Measurements from ENCODE around the gene TMEM255A.
"Not testable (repeated sequence)": the region's sequence is repeated elsewhere in the genome, so short reads cannot be mapped to it uniquely, and the experiment has no call there.

The TMEM255A gene

DNA sequence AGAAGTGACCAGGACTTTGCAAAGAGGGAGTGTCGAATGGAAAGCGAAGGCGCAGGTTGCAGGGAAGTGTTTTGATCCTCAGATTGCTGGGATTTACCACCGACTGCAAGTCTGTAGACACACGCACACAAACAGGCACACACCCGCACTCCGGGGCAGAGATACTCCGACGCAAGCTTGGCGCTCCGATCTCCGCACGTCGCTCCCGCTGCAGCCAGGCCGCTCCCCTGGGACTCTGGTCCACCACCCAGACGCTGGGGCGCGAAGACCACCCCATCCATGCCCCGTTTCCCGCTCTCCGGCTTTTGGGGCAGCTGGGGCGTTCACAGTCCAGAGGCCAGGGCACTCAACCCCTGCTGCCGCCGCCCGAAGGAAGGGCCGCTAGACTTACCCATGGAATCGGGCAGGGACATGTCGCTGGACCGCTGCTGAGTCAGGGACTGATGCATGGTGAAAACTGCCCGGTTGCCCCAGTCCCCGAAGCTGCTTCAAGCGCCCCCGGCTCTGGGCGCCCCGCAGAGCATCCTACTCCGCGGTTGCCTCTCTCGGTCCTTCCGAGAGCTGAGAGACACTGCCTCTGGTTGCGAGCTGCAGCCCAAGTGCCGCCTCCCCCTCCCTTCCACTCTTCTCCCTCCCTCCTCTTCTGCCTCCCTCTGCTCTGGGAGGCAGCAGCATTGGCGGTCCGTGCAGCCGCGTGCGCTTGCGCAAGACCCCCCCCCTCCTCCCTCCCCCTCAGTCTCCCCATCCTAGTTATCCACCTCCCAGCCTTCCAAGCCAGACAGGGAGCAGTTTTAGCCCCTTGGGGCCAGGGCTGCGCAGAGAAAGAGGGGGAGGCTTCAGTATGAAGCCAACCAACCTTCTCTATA lies at the start of gene TMEM255A:
Gene TMEM255A, minus strand, starts transcription at position 601 of the 866 bp plus-strand sequence. Its CDS starts 152 bp downstream, at position 449.
- DNase-seq (ENCODE audit: low read depth in 2 of 3, low spot score in 1 of 3) = no peak

DNA sequence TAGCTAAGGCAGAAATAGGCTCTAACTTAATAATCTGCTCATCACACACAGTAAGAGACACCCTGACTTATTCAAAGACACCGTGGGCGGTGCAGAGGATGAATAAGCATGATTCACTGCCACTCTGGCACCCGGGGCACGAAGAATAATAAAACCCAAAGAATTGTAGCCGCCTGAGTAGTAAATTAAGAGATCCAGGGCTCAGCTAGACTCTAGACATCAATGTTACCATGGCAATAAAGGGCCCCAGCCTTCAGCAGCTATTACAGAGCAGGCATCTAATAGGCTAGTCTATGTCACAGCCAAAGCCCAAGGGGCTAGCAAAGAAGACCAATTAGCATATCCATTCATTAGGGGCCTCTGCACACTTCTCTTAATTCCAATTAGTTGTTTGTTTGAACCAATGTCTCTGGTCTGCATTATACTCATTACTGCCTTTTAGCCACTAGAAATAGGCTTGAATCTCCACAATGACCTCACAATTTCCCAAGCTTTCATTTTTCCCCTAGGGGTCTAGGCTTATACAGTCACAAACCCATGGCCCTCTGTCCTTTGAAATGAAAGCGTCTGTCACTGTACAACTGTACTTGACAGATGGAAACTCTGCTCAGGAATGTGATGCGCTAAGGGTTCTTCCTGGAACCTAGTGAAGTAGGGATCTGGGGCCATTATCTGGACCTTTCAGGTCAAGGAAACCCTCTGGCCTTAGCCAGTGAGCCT lies 47.6 kb upstream of the TMEM255A start:
- DNase-seq (ENCODE audit: low read depth in 2 of 3, low spot score in 1 of 3) = peak; percentile 8 to 30 (median 26)

DNA sequence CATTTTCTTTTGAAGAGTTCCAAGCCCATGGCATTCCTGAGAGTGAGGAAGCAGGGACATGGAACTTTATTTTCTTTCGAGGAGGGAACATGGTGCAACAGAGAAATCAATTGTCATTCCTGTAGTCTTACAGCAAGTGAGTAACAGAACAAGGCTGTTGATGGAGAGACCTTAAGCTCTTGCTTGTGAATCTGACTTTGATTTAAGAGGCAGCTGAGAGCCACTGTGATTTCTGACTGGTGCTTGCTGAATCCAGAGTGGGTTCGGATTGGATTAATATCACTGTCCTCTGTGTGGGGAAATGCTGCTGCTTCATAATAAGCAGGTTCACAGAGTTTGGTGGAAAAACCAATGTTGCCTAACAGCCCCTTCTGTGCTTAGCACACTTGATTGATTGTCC lies 45.9 kb upstream of the TMEM255A start:
- no peak for DNase-seq (ENCODE audit: low read depth in 2 of 3, low spot score in 1 of 3)

DNA sequence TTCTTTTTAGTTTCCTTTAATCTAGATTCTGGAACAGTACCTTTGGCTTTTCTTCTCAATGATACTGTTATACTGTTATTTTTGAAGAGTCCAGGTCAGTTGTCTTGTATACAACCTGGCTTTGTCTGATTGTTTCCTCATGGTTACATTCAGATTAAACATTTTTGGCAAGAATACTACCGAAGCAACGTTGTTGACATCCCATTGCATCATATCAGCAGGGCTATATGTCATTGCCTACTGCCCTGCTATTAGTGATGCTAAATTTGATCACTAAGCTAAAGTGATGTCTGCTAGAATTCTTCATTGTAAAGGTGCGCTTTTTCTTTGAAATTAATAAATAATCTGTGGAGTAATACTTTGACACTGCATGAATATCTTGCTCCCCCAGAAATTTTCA lies 44.8 kb upstream of the TMEM255A start:
- DNase-seq (ENCODE audit: low read depth in 2 of 3, low spot score in 1 of 3) = no peak

DNA sequence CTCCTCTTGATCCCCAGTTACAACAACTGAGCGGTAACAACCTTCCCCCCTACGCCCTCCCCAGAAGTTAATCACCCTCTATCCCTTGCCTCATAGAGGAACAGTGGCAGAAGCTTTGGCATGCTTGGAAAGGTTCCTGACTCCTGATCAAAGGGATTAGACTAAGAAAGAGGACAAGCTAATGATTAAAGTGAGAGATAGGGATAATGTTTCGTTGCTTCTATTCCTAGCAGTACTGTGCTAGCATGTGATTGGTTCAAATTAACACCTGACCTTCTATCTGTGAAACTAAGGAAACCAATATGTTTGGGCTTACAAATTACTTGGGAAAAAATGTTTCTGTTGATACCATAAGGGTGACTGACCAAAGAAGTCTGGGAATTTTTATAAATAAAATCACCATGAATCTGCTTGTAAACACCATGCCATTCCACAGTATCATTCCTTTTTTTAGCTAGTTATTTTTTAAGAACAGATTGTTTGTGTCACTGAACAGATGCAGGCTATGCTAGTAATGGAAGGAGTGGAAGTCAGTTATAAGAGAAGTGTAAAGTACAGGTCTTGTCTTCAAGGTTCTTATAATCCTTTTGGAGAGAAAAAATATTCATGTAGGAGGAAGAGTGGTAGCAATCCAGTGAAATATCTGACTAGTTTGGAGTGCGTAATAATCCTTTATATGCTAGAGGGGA lies 39.3 kb upstream of the TMEM255A start:
- DNase-seq (ENCODE audit: low read depth in 2 of 3, low spot score in 1 of 3) = no peak

DNA sequence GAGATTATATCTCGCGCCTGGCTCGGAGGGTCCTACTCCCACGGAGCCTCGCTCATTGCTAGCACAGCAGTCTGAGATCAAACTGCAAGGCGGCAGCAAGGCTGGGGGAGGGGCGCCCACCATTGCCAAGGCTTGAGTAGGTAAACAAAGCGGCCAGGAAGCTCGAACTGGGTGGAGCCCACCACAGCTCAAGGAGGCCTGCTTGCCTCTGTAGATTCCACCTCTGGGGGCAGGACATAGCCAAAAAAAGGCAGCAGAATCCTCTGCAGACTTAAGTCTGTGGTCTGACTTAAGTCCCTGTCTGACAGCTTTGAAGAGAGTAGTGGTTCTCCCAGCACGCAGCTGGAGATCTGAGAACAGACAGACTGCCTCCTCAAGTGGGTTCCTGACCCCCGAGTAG lies 33.3 kb upstream of the TMEM255A start:
- DNase-seq (ENCODE audit: low read depth in 2 of 3, low spot score in 1 of 3) = not testable (repeated sequence)

DNA sequence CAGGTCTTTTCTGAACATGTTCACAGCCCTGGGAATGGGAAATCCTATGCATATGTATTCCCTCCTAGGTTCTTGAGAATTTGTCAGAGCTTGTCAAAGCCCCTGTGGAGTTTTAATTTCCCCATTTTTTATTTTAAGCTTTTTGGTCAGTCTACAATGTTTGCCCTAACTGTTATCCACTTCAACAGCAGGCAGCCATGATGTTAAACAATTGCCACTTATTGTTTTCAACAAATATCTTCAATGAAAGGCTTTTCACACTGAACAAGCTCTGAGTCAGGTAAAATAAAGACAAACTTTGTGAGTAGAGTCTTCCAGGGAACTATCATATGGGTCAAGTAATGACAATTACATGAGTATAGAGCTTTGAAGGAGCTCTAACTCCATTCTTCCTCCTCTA lies 25.6 kb upstream of the TMEM255A start:
- no peak for DNase-seq (ENCODE audit: low read depth in 2 of 3, low spot score in 1 of 3)

DNA sequence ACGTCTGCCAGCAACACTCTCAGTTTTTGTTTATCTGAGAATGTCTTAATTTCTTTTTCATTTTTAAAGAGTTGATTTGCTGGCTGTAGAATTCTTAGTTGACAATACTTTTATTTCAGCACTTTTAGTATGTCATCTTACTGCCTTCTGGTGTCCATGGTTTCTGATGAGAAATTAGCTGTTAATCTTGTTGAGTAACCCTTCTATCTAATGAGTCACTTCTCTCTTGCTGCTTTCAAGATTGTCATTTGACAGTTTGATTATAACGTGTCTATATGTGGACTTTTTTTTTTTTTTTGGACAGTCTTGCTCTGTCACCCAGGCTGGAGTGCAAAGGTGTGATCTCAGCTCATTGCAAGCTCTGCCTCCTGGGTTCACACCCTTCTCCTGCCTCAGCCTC lies 24.0 kb upstream of the TMEM255A start:
- no peak for DNase-seq (ENCODE audit: low read depth in 2 of 3, low spot score in 1 of 3)

DNA sequence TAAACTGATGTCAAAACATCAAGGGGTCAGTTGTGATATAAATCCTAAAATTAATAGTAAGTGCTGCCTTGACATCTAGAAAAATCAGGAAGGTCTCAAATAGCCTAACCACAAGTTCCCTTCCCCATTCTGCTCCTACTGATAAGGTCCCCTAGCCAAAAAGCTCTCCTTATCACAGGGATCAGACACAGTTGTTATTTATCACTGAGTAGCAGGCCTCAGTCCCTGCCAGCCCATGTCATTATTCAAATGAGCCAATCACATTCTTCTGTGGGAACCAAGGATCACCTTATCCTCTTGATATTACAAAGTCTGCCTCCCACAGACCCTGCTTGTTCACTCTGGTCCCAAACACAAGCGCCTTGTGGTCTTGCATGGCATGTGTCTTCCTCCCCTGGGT lies 23.3 kb upstream of the TMEM255A start:
- no peak for DNase-seq (ENCODE audit: low read depth in 2 of 3, low spot score in 1 of 3)

DNA sequence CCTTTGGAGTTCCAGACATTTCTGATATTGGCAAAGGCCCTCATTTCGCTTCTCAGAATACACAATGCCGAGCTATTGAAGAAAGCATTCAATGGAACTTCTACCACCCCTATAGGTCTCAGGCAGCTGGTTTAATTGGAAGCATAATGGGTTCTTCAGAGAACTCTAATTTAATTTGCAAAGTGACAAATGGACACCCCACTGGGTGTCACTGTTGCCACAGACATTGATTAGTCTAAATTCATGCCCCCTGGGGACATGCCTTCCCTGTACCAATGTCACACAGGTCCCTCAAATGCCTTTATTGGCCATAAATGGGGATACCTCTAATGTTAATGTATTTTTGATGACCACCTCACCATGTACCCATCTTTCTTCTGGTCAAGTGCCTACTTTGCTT lies 22.9 kb upstream of the TMEM255A start:
- no peak for DNase-seq (ENCODE audit: low read depth in 2 of 3, low spot score in 1 of 3)

DNA sequence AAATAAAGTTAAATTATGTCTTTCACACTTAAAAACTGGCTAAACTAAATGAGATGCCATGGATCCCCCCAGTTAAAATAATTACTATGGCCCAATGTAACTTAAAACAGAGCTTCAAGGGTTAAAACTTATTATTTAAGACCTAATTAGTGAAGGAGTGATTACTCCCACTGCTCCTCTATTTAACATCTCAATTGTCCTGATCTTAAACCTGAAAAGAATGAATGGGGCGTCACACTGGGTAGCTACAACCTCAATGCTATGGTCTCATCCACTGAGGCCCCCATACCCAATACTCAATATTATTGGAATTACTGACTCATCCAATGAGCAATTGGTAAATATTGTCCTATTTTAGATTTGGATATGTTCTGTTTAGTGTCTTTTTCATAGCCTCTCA lies 21.1 kb upstream of the TMEM255A start:
- DNase-seq (ENCODE audit: low read depth in 2 of 3, low spot score in 1 of 3) = no peak

DNA sequence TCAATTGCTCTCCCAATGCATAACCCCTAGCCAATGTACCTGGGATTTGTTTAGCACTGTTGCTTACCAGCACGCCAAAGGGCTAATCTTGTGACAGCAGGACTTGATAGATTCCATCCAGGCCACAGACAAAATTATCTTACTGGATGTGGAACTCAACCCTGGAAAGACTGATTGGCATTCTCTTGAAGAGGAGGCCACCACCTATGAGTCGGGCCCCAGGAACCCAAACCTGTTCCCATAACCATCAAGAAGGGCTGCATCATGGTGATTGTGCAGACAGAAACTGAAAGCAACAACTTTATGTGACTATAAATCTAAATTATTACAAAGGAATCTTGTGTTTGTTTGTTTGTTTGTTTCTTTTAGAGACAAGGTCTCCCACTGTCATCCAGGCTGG lies 19.9 kb upstream of the TMEM255A start:
- DNase-seq (ENCODE audit: low read depth in 2 of 3, low spot score in 1 of 3) = no peak

DNA sequence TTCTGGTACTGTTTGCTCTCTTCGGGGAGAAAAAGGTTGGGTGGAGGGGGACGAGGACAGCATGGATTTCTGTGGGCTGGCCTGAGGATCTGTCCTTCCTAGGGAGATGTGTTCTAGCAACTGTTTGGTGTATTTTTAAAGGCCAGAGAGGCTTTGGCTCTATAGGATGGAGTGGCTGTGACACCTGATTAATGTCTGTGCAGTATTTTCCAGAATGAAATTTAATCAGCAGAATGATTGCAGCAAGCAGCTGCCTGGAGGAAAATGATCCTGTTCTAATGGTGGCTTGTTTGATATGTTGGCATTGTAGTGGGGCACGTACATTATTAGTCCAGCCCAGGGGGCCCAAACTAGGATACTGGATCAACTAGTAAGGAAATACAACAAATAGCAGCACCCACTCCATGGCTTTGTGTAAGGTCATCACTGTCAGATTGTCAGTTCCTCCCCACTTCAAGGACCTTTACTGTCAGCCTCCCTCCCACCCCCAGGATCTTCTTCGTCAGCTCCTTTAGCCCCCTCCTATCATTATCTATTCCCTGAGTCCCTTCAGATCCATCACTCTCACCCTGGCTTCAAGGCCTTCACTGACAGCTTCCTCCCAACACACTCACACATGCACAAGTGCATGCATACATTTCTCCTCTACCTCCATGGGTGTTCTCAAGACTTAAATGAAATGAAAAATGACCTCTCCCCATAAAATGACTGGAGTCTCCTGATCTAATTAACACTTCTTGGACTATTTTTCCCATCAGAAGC lies 10.4 kb upstream of the TMEM255A start:
- DNase-seq (ENCODE audit: low read depth in 2 of 3, low spot score in 1 of 3) = no peak

DNA sequence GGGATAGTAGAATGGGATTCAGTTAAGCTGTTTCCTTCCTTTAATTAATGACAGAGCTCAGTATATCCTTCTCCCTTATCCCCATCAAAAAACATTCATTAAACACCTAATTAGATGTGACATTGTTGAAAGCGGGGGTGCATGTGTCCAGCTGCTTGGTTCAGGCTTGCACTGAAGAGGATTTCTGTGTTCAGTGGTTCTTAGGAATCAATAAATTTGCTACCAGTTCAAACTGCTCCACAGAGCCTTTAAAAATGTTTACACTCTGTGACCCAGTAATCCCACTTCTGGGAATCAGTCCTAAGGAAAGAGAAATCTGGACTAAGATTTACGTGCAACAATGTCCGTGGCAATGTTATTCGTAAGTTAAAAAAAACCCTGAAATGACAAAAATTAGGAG lies 7.2 kb upstream of the TMEM255A start:
- DNase-seq (ENCODE audit: low read depth in 2 of 3, low spot score in 1 of 3) = no peak

DNA sequence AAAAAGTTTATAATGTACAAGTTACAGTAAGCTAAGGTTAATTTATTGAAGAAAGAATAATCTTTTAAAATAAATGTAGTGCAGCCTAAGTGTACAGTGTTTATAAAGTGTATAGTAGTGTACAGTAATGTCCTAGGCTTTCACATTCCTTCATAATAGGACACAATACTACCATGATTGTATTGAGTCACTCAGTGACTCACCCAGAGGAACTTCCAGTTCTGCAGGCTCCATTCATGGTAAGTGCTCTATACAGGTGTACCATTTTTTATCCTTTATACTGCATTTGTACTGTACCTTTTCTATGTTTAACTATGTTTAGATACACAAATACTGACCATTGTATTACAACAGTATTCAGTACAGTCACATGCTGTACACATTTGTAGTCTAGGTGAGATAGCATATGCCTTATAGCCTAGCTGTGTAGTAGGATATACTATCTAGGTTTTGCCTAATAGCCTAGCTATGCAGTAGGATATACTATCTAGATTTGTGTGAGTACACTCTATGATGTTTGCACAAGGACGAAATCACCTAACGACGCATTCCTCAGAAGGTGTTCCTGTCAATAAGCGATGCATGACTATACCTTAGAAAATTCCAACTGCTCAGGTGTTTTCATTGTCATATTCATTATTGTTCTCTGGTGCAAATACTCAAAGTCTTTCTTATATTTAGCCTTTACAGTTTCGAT lies 5.5 kb upstream of the TMEM255A start:
- no peak for DNase-seq (ENCODE audit: low read depth in 2 of 3, low spot score in 1 of 3)

DNA sequence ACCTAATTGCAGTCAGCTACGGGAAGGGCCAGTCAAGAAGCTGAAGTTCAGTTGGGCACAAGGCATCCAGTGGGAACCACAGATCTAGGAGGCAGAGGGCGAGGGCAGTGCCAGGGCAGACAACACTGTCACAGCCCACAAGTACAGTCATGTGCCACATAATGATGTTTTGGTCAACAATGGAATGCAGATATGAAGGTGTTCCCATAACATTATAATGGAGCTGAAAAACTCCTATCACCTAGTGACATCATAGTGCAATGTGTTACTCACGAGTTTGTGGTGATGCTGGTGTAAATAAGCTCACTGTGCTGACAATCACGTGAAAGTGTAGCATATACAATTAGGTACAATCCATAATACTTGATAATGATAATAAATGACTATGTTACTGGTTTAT lies 4.5 kb upstream of the TMEM255A start:
- DNase-seq (ENCODE audit: low read depth in 2 of 3, low spot score in 1 of 3) = no peak

DNA sequence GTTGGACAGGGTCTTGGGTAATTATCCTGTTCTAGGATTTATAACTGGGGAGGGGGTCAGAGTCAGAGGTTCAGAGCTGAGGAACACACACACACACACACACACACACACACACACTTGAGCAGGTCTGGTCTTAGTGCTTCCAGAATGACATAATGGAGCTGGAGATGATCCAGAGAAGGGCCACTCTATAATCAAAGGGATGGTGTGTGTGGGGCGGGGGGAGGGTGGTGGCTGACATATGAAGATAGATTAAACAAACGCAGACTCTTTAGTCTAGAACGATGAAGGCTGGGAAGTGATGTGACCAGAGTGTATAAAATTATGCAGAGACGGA lies 434 bp upstream of the TMEM255A start:
- DNase-seq (ENCODE audit: low read depth in 2 of 3, low spot score in 1 of 3) = no peak

DNA sequence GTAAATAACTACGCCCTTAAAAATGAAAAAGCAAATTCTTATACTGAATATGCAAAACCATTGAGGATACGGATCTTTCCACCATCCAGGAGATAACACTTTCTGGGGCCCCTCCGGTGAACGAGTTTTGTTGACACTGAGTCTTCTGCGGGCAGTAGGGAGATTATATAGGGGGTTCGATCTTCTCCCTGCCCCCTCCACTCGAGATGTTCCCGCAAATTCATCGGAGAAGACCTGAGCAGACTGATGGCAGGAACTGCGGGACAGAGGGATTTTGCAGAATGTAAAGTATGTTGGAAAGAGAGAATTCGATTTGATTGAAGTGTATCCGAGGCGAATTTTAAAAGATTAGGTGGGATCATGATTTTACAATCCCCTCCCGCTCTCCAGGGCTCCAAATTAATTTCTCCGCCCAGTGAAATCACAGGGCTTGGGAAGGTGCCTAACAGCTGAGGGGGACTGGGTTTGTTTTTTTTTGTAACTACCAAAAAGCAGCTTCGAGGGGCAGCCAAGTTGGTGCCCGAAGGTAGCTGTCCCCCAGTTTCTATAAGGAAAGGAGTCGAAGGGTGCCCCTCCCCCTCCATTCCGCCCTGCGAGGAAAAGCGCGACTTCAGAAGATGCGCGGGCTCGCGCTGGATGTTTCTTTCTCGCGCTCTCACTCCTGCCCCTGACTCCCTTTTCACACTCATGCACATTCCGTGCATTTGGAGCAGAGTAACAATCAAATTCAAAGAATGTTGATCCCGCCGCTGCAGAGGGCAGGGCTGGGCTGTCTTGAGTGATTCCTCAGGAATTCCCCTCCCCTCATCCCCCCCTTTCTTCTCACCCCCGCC lies 1.2 kb downstream of the TMEM255A start:
- no peak for DNase-seq (ENCODE audit: low read depth in 2 of 3, low spot score in 1 of 3)

DNA sequence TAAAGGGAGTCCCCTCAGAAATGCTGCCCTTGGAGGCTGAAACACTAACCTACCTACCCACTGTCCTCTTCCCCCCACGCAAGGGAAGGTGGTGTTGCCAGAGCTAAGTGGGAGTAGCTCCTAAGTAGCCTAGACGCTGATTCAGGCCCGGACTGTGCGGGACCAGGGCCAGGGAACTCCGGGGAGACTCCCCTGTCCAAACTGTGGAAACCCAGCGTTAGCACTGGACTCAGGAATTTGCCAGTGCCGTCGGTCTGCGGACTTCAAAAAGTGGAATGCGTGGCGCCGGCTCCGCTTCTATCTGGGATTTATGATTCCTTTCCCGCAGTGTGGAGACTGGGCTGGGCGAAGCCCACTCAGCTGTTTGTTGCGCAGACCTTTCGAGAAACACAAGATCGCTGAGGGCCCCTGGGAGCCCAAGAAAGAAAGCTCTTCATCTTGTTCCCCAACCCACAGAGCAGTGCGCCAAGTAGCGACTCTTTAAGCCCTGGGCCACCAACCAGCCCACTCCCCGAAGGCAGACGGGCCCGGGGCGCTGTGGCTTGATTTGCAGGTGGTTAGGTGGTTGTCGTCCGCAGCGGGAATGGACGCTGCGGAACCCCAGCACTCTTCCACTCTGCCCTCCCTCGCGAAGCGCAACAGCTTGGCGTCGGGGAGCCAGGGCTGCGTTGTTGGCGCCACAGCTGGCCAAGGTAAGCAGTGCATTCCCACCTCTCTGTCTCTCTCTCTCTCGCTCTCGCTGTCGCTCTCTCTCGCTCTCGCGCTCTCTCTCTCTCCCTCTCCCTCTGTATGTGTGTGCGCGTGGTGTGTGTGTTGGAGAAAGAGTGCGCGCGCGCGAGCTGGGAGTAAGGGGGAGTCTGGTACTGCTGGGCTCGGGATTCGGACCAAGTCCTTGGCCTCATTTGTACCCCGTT lies 2.0 kb downstream of the TMEM255A start:
- DNase-seq (ENCODE audit: low read depth in 2 of 3, low spot score in 1 of 3) = peak; percentile 37 to 57 (median 51)
